GM19193 (cell line): Measurements from ENCODE around the gene VAV2.

Experiments used
- POLR2A ChIP-seq: IDR thresholded peaks from 4 replicates; pipeline ENCODE4 v1.6.1; 2011; ENCODE audit not compliant: insufficient read depth, insufficient read length; ENCODE audit errors: extremely low read depth

Gene VAV2

DNA sequence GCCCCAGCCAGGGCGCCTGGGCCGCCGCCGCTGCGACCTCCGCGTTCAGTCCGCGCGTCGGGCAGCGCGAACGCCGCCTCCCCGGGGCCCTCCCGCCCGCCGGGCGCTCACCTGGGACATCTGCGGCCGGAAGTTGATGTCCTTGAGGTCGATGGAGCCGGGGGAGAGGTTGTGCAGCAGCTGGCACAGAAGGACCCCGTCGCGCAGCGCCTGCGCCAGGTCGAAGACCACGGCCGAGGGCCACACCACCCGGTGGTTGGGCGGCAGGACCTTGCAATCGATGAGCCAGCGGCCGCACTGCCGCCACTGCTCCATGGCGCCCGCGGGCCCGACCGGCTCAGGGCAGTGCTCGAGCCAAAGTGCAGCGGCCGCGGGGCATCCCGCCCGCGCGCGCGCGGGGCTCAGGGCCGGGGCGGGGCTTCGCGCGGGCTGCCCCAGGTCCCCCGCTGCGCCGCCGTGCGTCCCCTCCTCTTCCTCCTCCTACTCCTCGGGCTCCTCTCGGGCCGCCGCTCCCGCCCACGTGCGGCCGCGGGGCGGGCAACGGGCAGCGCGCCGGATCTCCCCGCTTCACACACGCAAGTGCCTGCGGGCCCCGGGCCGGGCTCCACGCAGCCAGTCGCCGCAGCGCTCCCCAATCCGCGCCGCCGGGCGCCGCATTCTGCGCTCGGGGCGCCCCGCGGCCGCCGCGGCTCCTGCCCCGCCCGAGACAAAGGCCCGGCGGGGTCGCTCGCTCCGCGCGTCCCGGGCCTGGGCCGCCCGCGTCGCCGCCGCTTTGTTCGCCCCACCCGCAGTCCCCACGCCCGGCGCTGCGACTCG, at the start of gene VAV2:
TSS of gene VAV2 (minus strand) at position 361 of the 816 bp plus-strand sequence. CDS start at position 315, 46 bp downstream.
- peak; percentile 74 for TF ChIP-seq POLR2A

DNA sequence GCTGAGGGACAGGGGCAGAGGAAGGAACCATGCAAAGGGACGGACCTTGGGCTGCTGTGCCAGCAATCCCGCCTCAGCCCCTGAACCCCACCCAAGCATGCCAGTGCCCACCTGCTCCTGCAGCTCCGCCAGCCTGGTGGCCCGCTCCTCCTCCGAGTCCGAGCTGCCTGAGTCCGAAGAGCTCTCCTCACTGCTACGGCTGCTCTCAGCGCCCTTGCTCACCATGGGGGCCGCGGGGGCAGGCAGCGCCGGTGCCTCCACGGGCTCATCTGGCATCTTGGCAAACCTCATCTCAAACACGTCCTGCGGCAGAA, 49.5 kb upstream of the VAV2 start:
- TF ChIP-seq POLR2A = no peak

GRCh38 chr9:134040781-134041648, 48.9 kb upstream of the VAV2 start:
- TF ChIP-seq POLR2A = no peak

DNA sequence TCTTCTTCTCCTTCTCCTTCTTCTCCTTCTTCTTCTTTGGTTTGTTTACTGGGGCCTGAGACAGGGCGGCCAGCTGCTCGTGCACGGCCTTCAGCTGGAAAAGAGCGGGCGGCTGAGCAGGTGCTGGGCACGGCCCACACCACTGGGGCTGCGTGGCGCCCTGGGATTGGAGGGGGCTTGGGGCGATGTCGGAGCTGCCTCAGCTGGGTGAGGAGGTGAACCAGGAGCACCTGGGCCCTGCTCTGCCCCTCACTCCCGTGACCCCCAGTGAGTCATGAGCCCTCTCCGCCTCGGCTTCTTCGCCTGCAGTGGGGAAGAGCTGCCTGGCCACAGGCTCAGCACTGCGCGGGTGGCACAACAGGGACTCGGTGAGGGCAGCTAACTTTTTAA, 48.0 kb upstream of the VAV2 start:
- no peak for TF ChIP-seq POLR2A

GRCh38 chr9:134039386-134040175, 47.5 kb upstream of the VAV2 start:
- TF ChIP-seq POLR2A = no peak

DNA sequence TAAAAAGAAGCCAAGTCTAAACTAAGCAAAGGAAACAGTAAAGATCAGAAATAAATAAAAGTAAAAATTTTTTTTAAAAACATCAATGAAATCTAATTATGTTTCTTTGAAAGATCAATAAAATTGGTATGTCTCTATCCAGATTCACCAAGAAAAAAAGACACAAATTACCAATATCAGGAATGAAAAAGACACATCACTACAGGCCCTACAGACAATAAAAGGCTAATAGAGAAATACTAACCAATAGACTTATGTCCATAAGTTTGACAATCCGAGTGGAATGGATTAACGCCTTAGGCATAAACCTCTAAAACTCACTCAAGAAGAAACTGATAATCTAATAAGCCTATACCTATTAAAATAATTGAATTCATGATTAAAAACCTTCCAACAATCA, 45.5 kb upstream of the VAV2 start:
- no peak for TF ChIP-seq POLR2A

- TF ChIP-seq POLR2A = no peak
These were observed 44.0 kb upstream of the VAV2 start for GRCh38 chr9:134036130-134036529.

- TF ChIP-seq POLR2A = no peak
These were observed 43.2 kb upstream of the VAV2 start for GRCh38 chr9:134035041-134036039.

DNA sequence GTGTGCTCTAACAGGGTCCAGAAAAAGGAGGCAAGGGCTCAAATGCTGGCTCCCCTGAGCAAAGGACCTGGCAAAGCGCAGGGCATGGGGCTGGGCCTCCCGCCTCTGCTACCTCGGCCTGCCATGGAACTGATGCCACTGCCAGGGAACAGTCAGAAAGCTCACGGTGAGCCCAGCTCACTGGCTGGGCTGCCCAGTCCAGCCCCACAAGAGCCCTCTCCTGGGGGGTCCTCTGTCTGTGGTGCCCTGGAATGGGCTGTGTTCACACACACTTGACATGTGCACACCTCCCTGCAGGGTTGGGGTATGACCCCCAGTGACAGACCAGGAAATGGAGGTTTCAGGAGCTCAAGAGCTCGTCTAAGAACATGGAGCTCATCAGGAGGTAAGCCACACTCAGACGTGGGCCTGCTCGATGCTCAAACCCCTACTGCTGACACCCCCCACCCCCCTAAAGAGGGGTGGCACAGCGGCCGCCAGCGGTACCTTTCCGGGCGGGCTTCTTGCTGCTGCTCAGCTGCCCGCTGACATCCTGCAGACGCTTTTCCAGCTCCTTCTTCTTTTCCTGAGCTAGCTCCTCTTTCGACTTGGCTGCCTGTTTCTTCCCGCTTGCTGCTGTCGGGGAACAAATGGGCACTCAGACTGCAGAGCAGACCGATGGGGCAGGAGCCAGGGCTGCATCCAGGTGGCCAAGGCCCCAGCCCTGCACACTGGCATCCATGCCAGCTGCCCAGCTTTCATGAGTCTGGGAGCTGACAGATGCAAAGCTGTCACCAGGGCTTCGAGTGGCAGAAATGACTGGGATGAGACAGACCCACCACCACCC, 42.3 kb upstream of the VAV2 start:
- no peak for TF ChIP-seq POLR2A

- no peak for TF ChIP-seq POLR2A
These were observed 41.5 kb upstream of the VAV2 start for GRCh38 chr9:134033516-134034214.

GRCh38 chr9:134032456-134033222, 40.5 kb upstream of the VAV2 start:
- TF ChIP-seq POLR2A = no peak

DNA sequence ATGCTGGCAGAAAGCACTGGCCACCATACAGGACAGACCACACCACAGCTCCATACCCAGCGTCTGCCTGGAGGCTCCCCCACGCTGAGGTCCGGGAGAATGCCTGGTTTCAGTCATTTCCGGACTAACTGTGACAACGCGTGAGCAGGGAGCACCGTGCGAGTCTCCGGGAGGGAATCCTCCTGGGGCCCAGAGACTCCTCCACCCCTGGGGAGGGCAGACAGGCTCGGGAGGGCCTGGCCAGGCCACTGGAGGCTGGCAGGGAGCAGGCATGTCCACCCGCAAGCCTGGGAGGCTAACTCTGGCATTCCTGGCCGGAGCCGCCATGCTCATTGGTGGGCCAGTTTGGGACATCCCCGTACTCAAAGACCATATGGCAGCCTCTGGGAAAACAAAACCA, 39.7 kb upstream of the VAV2 start:
- no peak for TF ChIP-seq POLR2A
